CD14-positive monocyte (primary cell): Measurements from ENCODE around the gene GPS1. TPM values are rescaled to one million over a fixed set of nuclear protein-coding genes. Genes with fewer than 3 reads are reported as not detected.

Source experiments
- DNase-seq, 3 donors: peaks; one replicate each; pipeline ENCODE4 v3.0.0-alpha.2; 2011 to 2022
- H2AFZ ChIP-seq: 2 replicates; pipeline ENCODE4 v1.6.0; 2012; ENCODE audit warnings: mild to moderate bottlenecking, low read depth, low read length, inconsistent platforms; ENCODE audit not compliant: insufficient read depth, poor library complexity, severe bottlenecking
- H3K27ac ChIP-seq, 2 donors: 1 replicate in 1 of 2; 2 replicates in 1 of 2; pipeline ENCODE4 v1.5.1; 2012 to 2013; ENCODE audit warnings: low read length in 2 of 2, control low read depth in 1 of 2, inconsistent platforms in 1 of 2, low read depth in 1 of 2, mild to moderate bottlenecking in 1 of 2
- H3K27me3 ChIP-seq, 2 donors: one replicate each; pipeline versions ENCODE4 v1.6.0 to v1.6.1; 2011 to 2013; ENCODE audit warnings: low read length in 2 of 2; ENCODE audit not compliant: control insufficient read depth in 2 of 2, insufficient read depth in 2 of 2
- H3K36me3 ChIP-seq, 2 donors: replicated peaks in 1 of 2; 1 replicate in 1 of 2; 2 replicates in 1 of 2; pipeline versions ENCODE4 v1.5.1 to v1.6.1; 2012 to 2013; ENCODE audit warnings: low read length in 2 of 2, control low read depth in 1 of 2, inconsistent platforms in 1 of 2, mild to moderate bottlenecking in 1 of 2; ENCODE audit not compliant: insufficient read depth in 2 of 2, control insufficient read depth in 1 of 2
- H3K4me1 ChIP-seq, 2 donors: 1 replicate in 1 of 2; 2 replicates in 1 of 2; pipeline versions ENCODE4 v1.5.1 to v1.6.1; 2012 to 2013; ENCODE audit warnings: low read length in 2 of 2, control low read depth in 1 of 2, inconsistent platforms in 1 of 2, mild to moderate bottlenecking in 1 of 2, moderate library complexity in 1 of 2; ENCODE audit not compliant: insufficient read depth in 2 of 2, control insufficient read depth in 1 of 2
- H3K4me2 ChIP-seq: replicated peaks from 2 replicates; pipeline ENCODE3; 2012; ENCODE audit warnings: low read length, moderate library complexity, mild to moderate bottlenecking; ENCODE audit not compliant: poor library complexity, severe bottlenecking; ENCODE audit errors: extremely low read depth
- H3K4me3 ChIP-seq, 3 experiments: fragments of 200-600 bp in 1 of 3; sonication (generic) in 1 of 3; replicated peaks in 1 of 3; 1 replicate in 2 of 3; 2 replicates in 1 of 3; pipeline ENCODE4 v1.5.1; 2011 to 2013; ENCODE audit warnings: low read length in 3 of 3, mild to moderate bottlenecking in 3 of 3, control low read depth in 2 of 3, low read depth in 2 of 3, inconsistent platforms in 1 of 3, moderate library complexity in 1 of 3
- H3K79me2 ChIP-seq: 2 replicates; pipeline ENCODE4 v1.6.0; 2012; ENCODE audit warnings: mild to moderate bottlenecking, control low read depth, inconsistent platforms, low read length, moderate library complexity; ENCODE audit not compliant: insufficient read depth
- H3K9ac ChIP-seq: 2 replicates; pipeline ENCODE4 v1.6.0; 2017; ENCODE audit warnings: low read length, mild to moderate bottlenecking; ENCODE audit not compliant: insufficient read depth, poor library complexity, severe bottlenecking
- H3K9me3 ChIP-seq, 2 donors: replicated peaks in 1 of 2; 1 replicate in 1 of 2; 2 replicates in 1 of 2; pipeline versions ENCODE4 v1.5.1 to v1.6.1; 2012 to 2013; ENCODE audit warnings: low read length in 2 of 2, control low read depth in 1 of 2; ENCODE audit not compliant: control insufficient read depth in 1 of 2, insufficient read depth in 1 of 2
- H4K20me1 ChIP-seq: 2 replicates; pipeline ENCODE4 v1.6.0; 2012; ENCODE audit warnings: mild to moderate bottlenecking, low read length, control low read depth, moderate library complexity; ENCODE audit not compliant: insufficient read depth
- H3K27ac Mint-ChIP-seq, 7 donors: one replicate each; pipeline ENCODE4 v1.8.0; 2020; ENCODE audit warnings: mild to moderate bottlenecking in 7 of 7, mixed read lengths in 7 of 7, moderate library complexity in 6 of 7, inconsistent platforms in 2 of 7
- H3K27me3 Mint-ChIP-seq, 3 donors: one replicate each; pipeline ENCODE4 v1.8.0; 2021 to 2022; ENCODE audit warnings: low read depth in 3 of 3, mild to moderate bottlenecking in 3 of 3, mixed read lengths in 3 of 3, moderate library complexity in 3 of 3, inconsistent platforms in 1 of 3
- H3K36me3 Mint-ChIP-seq, 2 donors: one replicate each; pipeline ENCODE4 v1.8.0; 2020; ENCODE audit warnings: mixed read lengths in 2 of 2, inconsistent platforms in 1 of 2, mild to moderate bottlenecking in 1 of 2
- H3K4me1 Mint-ChIP-seq: one replicate; pipeline ENCODE4 v1.8.0; 2020; ENCODE audit warnings: mild to moderate bottlenecking, mixed read lengths
- H3K4me3 Mint-ChIP-seq, 2 donors: one replicate each; pipeline ENCODE4 v1.8.0; 2020; ENCODE audit warnings: mild to moderate bottlenecking in 2 of 2, mixed read lengths in 2 of 2, moderate library complexity in 1 of 2
- H3K9me3 Mint-ChIP-seq, 7 donors: one replicate each; pipeline ENCODE4 v1.8.0; 2020 to 2022; ENCODE audit warnings: mixed read lengths in 7 of 7, mild to moderate bottlenecking in 6 of 7, moderate library complexity in 6 of 7, inconsistent platforms in 2 of 7
- WGBS: methylation state at CpG from one replicate; pipeline ENCODE4 v1.1.5; 2013; ENCODE audit warnings: missing lambda C conversion rate; ENCODE audit not compliant: insufficient coverage; 5-methylcytosine and 5-hydroxymethylcytosine counted together
- intact Hi-C, 2 donors: fragments of 100-400 bp; cut with micrococcal nuclease; formaldehyde crosslinking; loops; one replicate each; pipeline versions ENCODE4 v1.15.0 to v1.15.1; 2023
- polyA minus RNA-seq: library from RNA; depleted of rRNA, polyadenylated mRNA; stranded (reverse); fragments of >200 nt; gene quantifications from 2 replicates; pipeline ENCODE4 v1.2.3, GENCODE V29; 2012
- polyA plus RNA-seq, 3 donors: library from polyadenylated mRNA; depleted of rRNA in 1 of 3; unstranded in 2 of 3; stranded (reverse) in 1 of 3; fragments of 300-500 nt in 2 of 3; fragments of >200 nt in 1 of 3; fragmentation: Illumina TruSeq in 2 of 3; gene quantifications; 1 replicate in 2 of 3; 2 replicates in 1 of 3; pipeline ENCODE4 v1.2.3, GENCODE V29; 2012 to 2021
- total RNA-seq, 12 experiments: library from RNA in 1 of 12; stranded (reverse) in 1 of 12; fragments of 120-200 nt in 1 of 12; gene quantifications; one replicate each; pipeline ENCODE4 v1.2.4 and lab custom pipeline; 2013 to 2026; ENCODE audit warnings: mixed read lengths in 6 of 12, inconsistent platforms in 1 of 12
- TF ChIP-seq, protein P1 (sequence below): fragments of 200-600 bp; IDR thresholded peaks from one replicate; pipeline ENCODE4 v1.8.0; 2022; ENCODE audit warnings: antibody characterized with exemption, mild to moderate bottlenecking

The GPS1 gene
- 79.5 TPM for total RNA-seq (2013)
- polyA plus RNA-seq (100 to 1,000 TPM; 101 to 130 (median 110) TPM), polyA minus RNA-seq (77.2 and 126 TPM in 2 replicates), total RNA-seq (lab: John Stamatoyannopoulos, UW) (4.9 to 39.5 (median 32.9) reads per million in 11 experiments)

- Histone ChIP-seq H3K9me3 (no peaks in the 10 kb centered on the region), H3K79me2 (peaks cover 24% of the 10 kb centered on the region), H3K36me3 (peaks cover 51 to 63% of the 10 kb centered on the region in 2 donors), H3K27ac (peak within 1 kb of the TSS in 1 of 2 donors; percentile 64), H3K4me1 (peaks cover 20 to 29% of the 10 kb centered on the region in 2 donors), H3K4me2 (peak within 1 kb of the TSS; percentile 97), H3K4me3 (peak within 1 kb of the TSS; percentile 66 to 88 (median 70)), H2AFZ (peak within 1 kb of the TSS; percentile 80), H3K9ac (peak within 1 kb of the TSS; percentile 69), H3K27me3 (no peaks in the 10 kb centered on the region), H4K20me1 (peaks cover 23% of the 10 kb centered on the region)
- Mint-ChIP-seq H3K4me1 (peaks cover 19% of the 10 kb centered on the region), H3K9me3 (no peaks in the 10 kb centered on the region), H3K27ac (peak within 1 kb of the TSS in 5 of 7 donors; percentile 46 to 91 (median 76)), H3K4me3 (peak within 1 kb of the TSS; percentile 85 to 94), H3K27me3 (no peaks in the 10 kb centered on the region), H3K36me3 (peaks cover 27 to 66% of the 10 kb centered on the region in 2 donors)
- 1% methylated on average over 90 of the region's 94 CpGs for WGBS
- peak; percentile 25 to 44 (median 33) for DNase-seq
- TF ChIP-seq, protein P1, sequence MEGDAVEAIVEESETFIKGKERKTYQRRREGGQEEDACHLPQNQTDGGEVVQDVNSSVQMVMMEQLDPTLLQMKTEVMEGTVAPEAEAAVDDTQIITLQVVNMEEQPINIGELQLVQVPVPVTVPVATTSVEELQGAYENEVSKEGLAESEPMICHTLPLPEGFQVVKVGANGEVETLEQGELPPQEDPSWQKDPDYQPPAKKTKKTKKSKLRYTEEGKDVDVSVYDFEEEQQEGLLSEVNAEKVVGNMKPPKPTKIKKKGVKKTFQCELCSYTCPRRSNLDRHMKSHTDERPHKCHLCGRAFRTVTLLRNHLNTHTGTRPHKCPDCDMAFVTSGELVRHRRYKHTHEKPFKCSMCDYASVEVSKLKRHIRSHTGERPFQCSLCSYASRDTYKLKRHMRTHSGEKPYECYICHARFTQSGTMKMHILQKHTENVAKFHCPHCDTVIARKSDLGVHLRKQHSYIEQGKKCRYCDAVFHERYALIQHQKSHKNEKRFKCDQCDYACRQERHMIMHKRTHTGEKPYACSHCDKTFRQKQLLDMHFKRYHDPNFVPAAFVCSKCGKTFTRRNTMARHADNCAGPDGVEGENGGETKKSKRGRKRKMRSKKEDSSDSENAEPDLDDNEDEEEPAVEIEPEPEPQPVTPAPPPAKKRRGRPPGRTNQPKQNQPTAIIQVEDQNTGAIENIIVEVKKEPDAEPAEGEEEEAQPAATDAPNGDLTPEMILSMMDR: no peak
- intact Hi-C loops: loop anchor here in 1 of 2 donors (5.0 kb wide), 1 partner anchor 45 kb away; the partner anchor contains the start of gene FASN
Measured at GRCh38 chr17:82051776-82052637, at the start of gene GPS1, which contains the start of gene RFNG. Gene GPS1, plus strand, starts transcription at chr17:82051898. Its CDS starts 34 bp downstream, at chr17:82051932. Gene RFNG, minus strand, starts transcription at chr17:82051811. Its CDS starts 45 bp downstream, at chr17:82051766.
